Measurements from ENCODE around the gene LYSET.
"Not testable (repeated sequence)": the region's sequence is repeated elsewhere in the genome, so short reads cannot be mapped to it uniquely, and the experiment has no call there.

GRCh38 chr14:93158349-93158748 lies 26.8 kb upstream of the LYSET start:
- not testable (repeated sequence) for TF ChIP-seq SMC3 (IDR thresholded peaks at IDR 0.05; ENCODE audit: low read depth, low read length); POLR2A (IDR thresholded peaks at IDR 0.05; ENCODE audit: low read depth, low read length); CTCF (conservative IDR thresholded peaks at IDR 0.05; ENCODE audit: low read depth, low read length); BHLHE40 (IDR thresholded peaks at IDR 0.05; ENCODE audit: low read depth, low read length); RFX5 (IDR thresholded peaks at IDR 0.05; ENCODE audit: low read depth, low read length); RCOR1 (IDR thresholded peaks at IDR 0.05; ENCODE audit: insufficient replicate concordance, low read length); ELK1 (IDR thresholded peaks at IDR 0.05; ENCODE audit: borderline replicate concordance, low read depth, low read length); MAZ (IDR thresholded peaks at IDR 0.05; ENCODE audit: borderline replicate concordance, low read depth, low read length); MXI1 (IDR thresholded peaks at IDR 0.05; ENCODE audit: borderline replicate concordance, low read depth, low read length); CEBPB (IDR thresholded peaks at IDR 0.05; ENCODE audit: low read depth, low read length); FOS (IDR thresholded peaks at IDR 0.05; ENCODE audit: low read depth, low read length); RAD21 (IDR thresholded peaks at IDR 0.05; ENCODE audit: low read length)

All from IMR-90 (cell line).